Body of pancreas (tissue), 4 donors: ENCODE results near the gene CLPX. TPM values are rescaled to one million over a fixed set of nuclear protein-coding genes. Genes with fewer than 3 reads are reported as not detected.

Source experiments
- ATAC-seq: fragments of 150-250 bp; one replicate; pipeline ENCODE4 v1.9.1; 2016
- DNase-seq, 4 donors: peaks; one replicate each; pipeline ENCODE4 v3.0.0-alpha.2; 2019
- H3K27ac ChIP-seq, 4 donors: fragments of 200-600 bp; sonication (generic); 1 replicate in 3 of 4; 2 replicates in 1 of 4; pipeline versions ENCODE4 v1.5.1 to v1.6.1; 2016 to 2019; ENCODE audit warnings: mild to moderate bottlenecking in 1 of 4, mixed read lengths in 1 of 4, moderate library complexity in 1 of 4
- H3K27me3 ChIP-seq, 2 donors: fragments of 200-600 bp; sonication (generic); one replicate each; pipeline ENCODE4 v1.6.0; 2016; ENCODE audit warnings: mild to moderate bottlenecking in 1 of 2
- H3K36me3 ChIP-seq, 2 donors: fragments of 200-600 bp; sonication (generic); replicated peaks in 1 of 2; 2 replicates each; pipeline ENCODE4 v1.5.1; 2016; ENCODE audit warnings: low read depth in 2 of 2; ENCODE audit not compliant: insufficient read depth in 1 of 2
- H3K4me1 ChIP-seq: fragments of 200-600 bp; sonication (generic); one replicate; pipeline ENCODE4 v1.6.0; 2016
- H3K4me3 ChIP-seq, 2 donors: fragments of 200-600 bp; sonication (generic); 1 replicate in 1 of 2; 2 replicates in 1 of 2; pipeline ENCODE4 v1.5.1; 2016 to 2019
- H3K9me3 ChIP-seq, 3 donors: fragments of 200-600 bp; sonication (generic); 1 replicate in 2 of 3; 2 replicates in 1 of 3; pipeline ENCODE4 v1.5.1; 2016
- CTCF ChIP-seq, 7 experiments: fragments of 450-650 bp in 4 of 7; fragments of 200-600 bp in 3 of 7; sonication (generic) in 3 of 7; IDR thresholded peaks; one replicate each; pipeline ENCODE4 v1.5.1; 2016 to 2019; ENCODE audit warnings: antibody characterized with exemption in 7 of 7
- POLR2A ChIP-seq, 3 donors: fragments of 450-650 bp; IDR thresholded peaks; one replicate each; pipeline ENCODE4 v1.6.1; 2016; ENCODE audit warnings: antibody characterized with exemption in 3 of 3, mild to moderate bottlenecking in 2 of 3
- WGBS, 2 donors: methylation state at CpG; one replicate each; pipeline ENCODE4 v1.1.5; 2017; 5-methylcytosine and 5-hydroxymethylcytosine counted together
- intact Hi-C: fragments of 100-400 bp; cut with DNase I; formaldehyde crosslinking; loops from one replicate; pipeline ENCODE4 v1.15.1; 2023
- total RNA-seq, 2 donors: library from RNA; depleted of rRNA; stranded (reverse); fragments of >200 nt; gene quantifications; one replicate each; pipeline ENCODE4 v1.1.0, GENCODE V29; 2016

The CLPX gene
- total RNA-seq, 2 donors from 2014 or later, result 16.2 to 19.2 TPM

DNA sequence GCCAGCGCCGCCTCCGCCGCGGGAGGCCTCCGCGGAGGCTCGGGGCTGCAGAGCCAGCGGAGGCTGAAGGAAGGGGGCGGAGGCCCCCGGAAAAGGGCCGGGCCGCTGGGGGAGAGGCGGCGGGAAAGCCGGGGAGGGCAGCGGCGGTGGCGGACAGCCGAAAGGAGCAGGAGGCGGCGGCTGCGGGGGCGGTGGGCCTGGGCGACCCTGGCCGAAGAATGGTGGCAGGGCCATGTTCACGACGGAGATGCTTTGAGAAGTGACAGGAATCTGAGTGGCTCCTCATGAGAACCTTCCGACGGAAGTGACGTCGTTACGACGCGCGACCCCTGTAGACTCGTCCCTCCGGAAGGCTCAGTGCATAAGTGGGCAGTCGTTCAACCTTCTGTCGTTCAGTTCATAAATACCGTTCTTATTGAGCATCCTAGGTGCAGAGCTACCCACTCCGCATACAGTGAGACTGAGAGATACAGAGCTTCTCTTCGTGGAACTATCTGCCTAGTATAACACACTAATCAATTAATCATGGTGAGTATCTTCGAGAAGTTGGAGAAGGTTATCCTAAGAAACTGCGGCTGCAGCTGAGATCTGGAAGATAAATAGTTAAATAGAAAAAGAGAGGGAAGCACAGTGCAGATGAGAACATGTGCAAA, 51.5 kb downstream of the CLPX start, which contains the start of gene PDCD7:
Gene PDCD7, minus strand, starts transcription at position 261 of the 653 bp plus-strand sequence. Its CDS starts 27 bp downstream, at position 234.
- Histone ChIP-seq H3K36me3 (peaks cover 0 to 1% of the 10 kb centered on the region in 2 donors), H3K4me3 (peak within 1 kb of the TSS; percentile 44 to 88), H3K4me1 (peaks cover 27% of the 10 kb centered on the region), H3K27me3 (no peaks in the 10 kb centered on the region), H3K27ac (peak within 1 kb of the TSS; percentile 26 to 90 (median 80)), H3K9me3 (no peaks in the 10 kb centered on the region)
- ATAC-seq (peak; percentile 88), DNase-seq (peak; percentile 78 to 90 (median 86))
- intact Hi-C loops, result no loop called here
- TF ChIP-seq CTCF (IDR thresholded peaks at IDR 0.05), result no peak
- peak; percentile 38 to 76 (median 75) for TF ChIP-seq POLR2A (IDR thresholded peaks at IDR 0.05)
- WGBS, 2 donors, result 0 to 1% methylated on average over 26 to 43 of the region's 45 CpGs

DNA sequence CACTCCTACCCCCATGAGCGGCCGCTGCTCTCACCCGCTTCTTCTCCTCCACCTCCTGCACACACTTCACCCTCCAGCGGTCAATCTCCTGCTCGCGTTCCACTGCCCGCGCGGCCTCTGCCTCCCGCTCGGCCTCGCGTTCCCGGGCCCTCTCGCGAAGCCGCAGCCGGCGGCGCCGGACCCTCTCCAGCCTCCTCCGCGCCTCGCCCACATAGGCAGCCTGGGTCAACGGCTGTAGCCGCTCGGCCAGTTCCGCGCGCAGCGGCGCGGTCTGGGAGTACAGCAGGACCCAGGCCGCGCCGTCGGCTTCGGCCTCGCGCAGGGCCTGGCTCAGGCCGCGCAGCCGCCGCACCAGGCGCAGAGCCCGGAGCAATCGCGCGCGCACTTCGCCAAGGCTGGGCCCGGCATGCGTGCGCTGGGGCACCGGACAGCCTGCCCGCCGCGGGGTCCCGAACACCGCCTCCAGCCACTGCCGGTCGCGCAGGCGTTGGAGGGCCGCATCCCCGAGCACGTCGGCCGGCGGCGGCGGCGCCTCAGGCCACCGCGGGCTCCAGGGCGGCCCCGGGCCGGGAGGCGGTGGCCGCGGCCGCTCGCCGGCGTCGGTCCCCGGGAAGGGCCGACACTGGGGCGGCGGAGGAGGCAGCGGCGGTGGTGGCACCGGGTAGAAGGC, 52.1 kb downstream of the CLPX start:
- Histone ChIP-seq H3K27me3 (no peaks in the 10 kb centered on the region), H3K4me1 (peaks cover 27% of the 10 kb centered on the region), H3K9me3 (no peaks in the 10 kb centered on the region), H3K36me3 (peaks cover 0 to 8% of the 10 kb centered on the region in 2 donors), H3K27ac (peak overlapping the region; percentile 26 to 90 (median 80)), H3K4me3 (peak overlapping the region; percentile 44 to 88)
- intact Hi-C loops, result no loop called here
- peak in 1 of 7 experiments; percentile 6 for TF ChIP-seq CTCF (IDR thresholded peaks at IDR 0.05)
- peak in 1 of 3 donors; percentile 4 for TF ChIP-seq POLR2A (IDR thresholded peaks at IDR 0.05)
- ATAC-seq (peak; percentile 76), DNase-seq (peak; percentile 42 to 53 (median 44))
- 0% methylated on average over 12 to 85 of the region's 93 CpGs for WGBS, 2 donors

GRCh38 chr15:65130941-65131340, 54.2 kb downstream of the CLPX start:
- H3K4me1 ChIP-seq, result peaks cover 27% of the 10 kb centered on the region
- no peaks in the 10 kb centered on the region for H3K9me3 ChIP-seq
- no peak overlapping the region for H3K4me3 ChIP-seq
- DNase-seq (no peak), ATAC-seq (no peak)
- no peak overlapping the region for H3K27ac ChIP-seq
- H3K36me3 ChIP-seq, result peaks cover 0 to 16% of the 10 kb centered on the region in 2 donors
- H3K27me3 ChIP-seq, result no peaks in the 10 kb centered on the region
- intact Hi-C loops, result no loop called here
- TF ChIP-seq CTCF (IDR thresholded peaks at IDR 0.05), result no peak
- TF ChIP-seq POLR2A (IDR thresholded peaks at IDR 0.05), result no peak
- WGBS, 2 donors, result 81 to 82% methylated on average over 5 of the region's 5 CpGs

- H3K36me3 ChIP-seq, result peaks cover 9 to 30% of the 10 kb centered on the region in 2 donors
- TF ChIP-seq POLR2A (IDR thresholded peaks at IDR 0.05) (no peak), CTCF (IDR thresholded peaks at IDR 0.05) (no peak)
- no peak overlapping the region for H3K4me3 ChIP-seq
- 80 to 84% methylated on average over 5 of the region's 5 CpGs for WGBS, 2 donors
- H3K4me1 ChIP-seq, result no peaks in the 10 kb centered on the region
- no peaks in the 10 kb centered on the region for H3K9me3 ChIP-seq
- no peak overlapping the region for H3K27ac ChIP-seq
- ATAC-seq, result no peak
- DNase-seq, result no peak
- no peaks in the 10 kb centered on the region for H3K27me3 ChIP-seq
- intact Hi-C loops, result no loop called here
Measured at GRCh38 chr15:65115542-65115941, 69.6 kb downstream of the CLPX start.
